Measurements from ENCODE around the gene NUAK2.
A peak's percentile ranks its signal among the peaks of the same experiment; 100 is the strongest.

Gene NUAK2

DNA sequence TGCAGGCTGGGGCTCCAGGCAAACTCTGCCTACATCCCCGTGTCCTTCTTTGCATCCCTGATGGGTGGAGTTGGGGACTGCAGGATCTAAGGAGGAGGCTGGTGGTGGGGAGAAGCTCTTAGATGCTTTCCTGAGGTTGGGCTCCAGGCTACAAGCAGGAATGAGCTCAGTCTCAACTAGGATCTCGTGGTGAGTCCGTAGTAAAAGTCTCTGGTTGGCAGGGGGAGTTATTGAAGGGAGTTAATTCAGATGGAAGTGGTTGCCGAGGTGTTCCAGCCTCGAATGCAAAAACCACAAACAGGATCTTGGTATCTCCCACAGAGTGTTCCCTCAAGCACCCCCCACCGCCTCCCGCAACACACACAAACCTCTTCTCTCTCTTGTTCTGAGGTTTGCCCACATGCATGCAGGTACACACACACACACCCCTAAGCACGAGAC lies 58.8 kb downstream of the NUAK2 start:
- no peaks in the 10 kb centered on the region for H3K36me3 ChIP-seq (replicated peaks)
- no peaks in the 10 kb centered on the region for H3K9me3 ChIP-seq
- H3K27me3 ChIP-seq (ENCODE audit: low read depth) = no peaks in the 10 kb centered on the region
- no peak overlapping the region for H3K4me3 ChIP-seq
- no peak for DNase-seq (ENCODE audit: low spot score in 2 of 2)
- no peaks in the 10 kb centered on the region for H3K4me1 ChIP-seq
- in situ Hi-C loops (cut with MboI; ENCODE audit: low sequenced_read_pairs) = no loop called here

DNA sequence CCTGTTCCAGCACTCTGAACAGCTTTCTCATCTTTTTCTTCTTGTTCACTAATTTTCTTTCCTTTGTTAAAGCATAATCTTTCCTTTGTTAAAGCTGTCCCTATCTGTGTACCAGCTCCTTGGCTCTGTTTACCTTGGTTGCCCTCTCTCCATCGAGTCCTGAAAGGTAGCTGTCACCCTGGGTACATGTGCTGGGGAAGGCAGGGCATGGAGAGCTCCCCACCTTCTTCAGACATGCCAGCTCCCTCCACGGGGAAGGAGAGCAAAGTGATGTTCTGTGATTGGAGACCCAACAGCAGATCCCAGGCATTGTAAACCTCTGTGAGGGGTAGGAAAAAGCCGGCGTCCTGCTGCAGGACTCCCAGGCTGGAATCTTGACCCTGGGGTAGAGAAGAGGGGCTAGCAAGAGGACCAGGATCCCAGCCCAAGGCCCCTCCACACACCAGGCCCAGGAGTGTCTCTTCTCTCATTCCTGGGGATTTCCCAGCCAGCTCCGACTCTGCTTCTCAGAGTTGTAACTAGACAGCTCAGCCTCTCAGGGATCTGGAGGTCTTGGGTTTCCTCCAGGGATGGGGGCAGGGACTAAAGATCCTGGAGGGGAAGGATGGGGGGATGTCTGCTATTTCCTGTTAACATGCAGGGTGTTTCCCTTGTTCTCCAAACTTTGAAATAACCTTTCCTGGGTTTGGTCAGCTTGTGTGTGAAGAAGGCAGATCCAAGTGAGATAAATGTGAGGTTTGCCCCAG lies 59.4 kb downstream of the NUAK2 start:
- Histone ChIP-seq H3K4me3 (no peak overlapping the region), H3K9me3 (no peaks in the 10 kb centered on the region), H3K27me3 (ENCODE audit: low read depth) (no peaks in the 10 kb centered on the region), H3K36me3 (replicated peaks) (no peaks in the 10 kb centered on the region), H3K4me1 (no peaks in the 10 kb centered on the region)
- no peak for DNase-seq (ENCODE audit: low spot score in 2 of 2)
- in situ Hi-C loops (cut with MboI; ENCODE audit: low sequenced_read_pairs) = no loop called here

DNA sequence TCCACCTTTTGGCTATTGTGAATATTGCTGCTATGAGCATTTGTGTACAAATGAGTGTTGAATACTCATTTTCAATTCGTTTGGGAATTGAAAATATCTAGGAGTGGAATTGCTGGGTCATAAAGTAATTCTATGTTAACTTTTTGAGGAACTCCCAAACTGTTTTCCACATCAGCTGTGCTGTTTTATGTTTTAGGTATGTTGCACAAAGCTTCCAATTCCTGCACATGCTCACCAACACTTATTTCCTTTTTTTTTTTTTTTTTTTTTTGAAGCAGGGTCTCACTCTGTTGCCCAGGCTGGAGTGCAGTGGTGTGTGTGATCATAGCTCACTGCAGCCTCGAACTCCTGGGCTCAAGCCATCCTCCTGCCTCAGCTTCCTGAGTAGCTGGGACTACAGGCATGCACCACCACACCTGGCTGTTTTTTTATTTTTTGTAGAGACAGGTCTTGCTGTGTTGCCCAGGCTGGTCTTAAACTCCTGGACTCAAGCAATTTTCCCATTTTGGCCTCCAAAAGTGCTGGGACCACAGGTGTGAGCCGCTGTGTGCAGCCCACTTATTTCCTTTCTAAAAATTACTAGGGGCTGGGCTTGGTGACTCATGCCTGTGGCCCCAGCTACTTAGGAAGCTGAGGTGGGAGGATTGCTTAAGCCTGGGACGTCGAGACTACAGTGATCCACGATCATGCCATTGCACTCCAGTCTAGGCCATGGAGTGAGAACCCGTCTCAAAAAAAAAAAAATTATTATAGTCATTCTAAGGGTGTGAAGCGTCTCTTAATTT lies 60.4 kb downstream of the NUAK2 start:
- no peaks in the 10 kb centered on the region for H3K9me3 ChIP-seq
- no peaks in the 10 kb centered on the region for H3K36me3 ChIP-seq (replicated peaks)
- in situ Hi-C loops (cut with MboI; ENCODE audit: low sequenced_read_pairs) = no loop called here
- no peak for DNase-seq (ENCODE audit: low spot score in 2 of 2)
- no peak overlapping the region for H3K4me3 ChIP-seq
- H3K4me1 ChIP-seq = no peaks in the 10 kb centered on the region
- H3K27me3 ChIP-seq (ENCODE audit: low read depth) = no peaks in the 10 kb centered on the region

DNA sequence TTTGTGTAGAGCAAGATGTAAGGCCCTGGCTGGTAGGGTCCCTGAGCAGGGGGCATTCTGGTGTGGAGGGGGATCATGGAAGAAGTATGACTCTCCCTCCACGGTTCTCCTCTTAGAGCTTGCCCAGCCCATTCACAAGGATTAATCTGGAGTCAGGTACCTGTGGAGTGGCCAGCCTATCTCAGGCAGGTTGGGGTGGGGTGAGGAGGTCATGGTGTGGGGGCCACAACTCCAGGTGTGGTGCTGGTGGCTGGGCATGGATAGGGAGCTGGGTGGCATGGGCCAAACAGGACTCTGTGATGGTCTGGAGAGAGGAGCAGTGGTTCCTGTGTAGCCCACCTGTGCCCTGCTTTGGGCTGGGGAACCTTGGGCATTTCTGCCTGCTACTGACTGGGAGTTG lies 61.5 kb downstream of the NUAK2 start:
- Histone ChIP-seq H3K27me3 (ENCODE audit: low read depth) (no peaks in the 10 kb centered on the region), H3K4me3 (no peak overlapping the region), H3K9me3 (no peaks in the 10 kb centered on the region), H3K4me1 (no peaks in the 10 kb centered on the region), H3K36me3 (replicated peaks) (no peaks in the 10 kb centered on the region)
- no peak for DNase-seq (ENCODE audit: low spot score in 2 of 2)
- in situ Hi-C loops (cut with MboI; ENCODE audit: low sequenced_read_pairs) = loop anchor here (5.0 kb wide), 1 partner anchor 263 kb away; no protein-coding TSS in a partner anchor

DNA sequence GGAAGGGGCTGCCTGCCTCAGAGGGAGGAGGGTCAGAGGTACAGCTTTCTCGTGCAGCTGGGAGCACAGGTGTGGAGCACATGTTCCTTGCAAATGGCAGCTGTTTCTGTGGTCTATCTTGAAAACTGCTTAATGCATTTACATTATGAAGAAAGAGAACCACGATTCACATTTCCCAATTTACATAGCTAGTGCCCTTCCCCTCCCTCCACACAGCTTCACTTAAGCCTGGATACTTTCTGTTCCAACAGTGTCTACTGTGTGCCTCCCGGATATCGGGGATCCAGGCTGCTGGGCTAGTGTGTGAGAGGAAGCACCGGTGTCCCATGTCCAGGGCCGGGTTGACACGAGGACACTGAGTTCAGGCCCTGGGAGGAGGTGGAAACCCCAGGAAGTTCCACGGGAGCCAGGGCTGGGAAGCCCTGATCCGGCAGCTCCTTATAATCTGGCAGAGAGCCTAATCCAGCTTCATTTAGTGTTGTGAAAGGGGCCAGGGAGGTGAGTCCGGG lies 62.2 kb downstream of the NUAK2 start:
- no peaks in the 10 kb centered on the region for H3K27me3 ChIP-seq (ENCODE audit: low read depth)
- no peaks in the 10 kb centered on the region for H3K9me3 ChIP-seq
- H3K4me3 ChIP-seq = no peak overlapping the region
- in situ Hi-C loops (cut with MboI; ENCODE audit: low sequenced_read_pairs) = loop anchor here (5.0 kb wide), 1 partner anchor 262 kb away; no protein-coding TSS in a partner anchor
- DNase-seq (ENCODE audit: low spot score in 2 of 2) = no peak
- no peaks in the 10 kb centered on the region for H3K36me3 ChIP-seq (replicated peaks)
- H3K4me1 ChIP-seq = no peaks in the 10 kb centered on the region

DNA sequence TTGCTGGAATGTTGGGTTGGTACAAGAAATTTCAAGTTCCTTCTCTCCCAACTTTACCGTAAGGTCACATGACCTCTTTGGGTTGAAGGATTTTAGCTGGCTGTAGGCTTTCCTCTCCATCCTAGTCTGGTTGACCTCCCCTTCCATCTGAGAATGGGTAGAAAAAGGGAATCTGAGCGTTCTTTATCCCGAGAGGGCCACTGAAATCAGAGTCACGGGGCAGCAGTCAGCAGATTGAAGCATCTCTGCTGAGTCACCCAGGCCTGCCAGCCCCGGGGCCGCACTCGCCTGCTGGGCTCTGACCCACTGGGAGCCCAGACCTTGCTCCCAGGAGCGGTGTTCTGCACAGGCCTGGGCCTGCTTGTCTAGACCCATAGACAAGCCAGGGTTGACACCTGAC lies 62.8 kb downstream of the NUAK2 start:
- no peaks in the 10 kb centered on the region for H3K27me3 ChIP-seq (ENCODE audit: low read depth)
- in situ Hi-C loops (cut with MboI; ENCODE audit: low sequenced_read_pairs) = loop anchor here (5.0 kb wide), 1 partner anchor 261 kb away; no protein-coding TSS in a partner anchor
- no peak overlapping the region for H3K4me3 ChIP-seq
- no peak for DNase-seq (ENCODE audit: low spot score in 2 of 2)
- H3K4me1 ChIP-seq = no peaks in the 10 kb centered on the region
- no peaks in the 10 kb centered on the region for H3K9me3 ChIP-seq
- H3K36me3 ChIP-seq (replicated peaks) = no peaks in the 10 kb centered on the region

DNA sequence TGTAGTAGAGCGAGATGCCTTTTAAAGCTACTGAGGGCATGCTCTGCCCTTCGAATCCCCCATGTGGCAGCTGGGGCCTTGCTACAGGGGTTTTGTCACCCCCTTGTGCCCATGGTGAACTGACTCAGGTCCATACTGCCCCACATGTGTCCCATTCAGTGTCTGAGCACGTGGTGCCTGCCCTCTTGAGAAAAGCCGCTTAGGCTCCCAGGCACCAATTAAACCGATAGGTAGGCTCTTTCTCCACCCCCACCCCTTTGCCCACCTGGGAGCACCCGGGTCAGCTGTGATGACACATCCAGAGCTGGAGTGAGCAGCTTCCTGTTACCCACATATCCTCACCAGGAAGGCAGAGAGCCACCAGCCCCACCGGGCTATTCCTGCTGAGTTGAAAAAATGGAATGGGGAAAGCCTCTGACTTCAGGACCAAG lies 63.3 kb downstream of the NUAK2 start:
- no peak overlapping the region for H3K4me3 ChIP-seq

DNA sequence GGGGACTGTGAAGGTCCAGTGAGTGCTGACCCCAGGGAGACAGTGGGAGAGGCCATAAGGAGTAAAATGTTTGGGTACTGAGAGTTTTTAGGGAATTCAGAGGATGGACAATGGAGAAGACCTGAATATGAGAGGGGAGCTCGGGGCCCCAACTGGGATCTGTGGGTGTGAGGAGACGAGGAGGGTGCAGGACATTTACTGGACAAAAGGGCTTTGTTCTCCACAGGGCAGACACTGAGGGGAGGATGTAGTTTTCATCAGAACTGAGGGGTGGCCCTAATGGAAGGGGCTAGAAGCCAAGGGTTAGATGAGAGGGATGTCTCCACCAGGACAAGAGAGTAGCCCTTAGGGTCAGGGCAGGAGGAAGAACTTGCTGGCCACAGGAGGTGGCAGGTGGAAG lies 63.8 kb downstream of the NUAK2 start:
- no peak for DNase-seq (ENCODE audit: low spot score in 2 of 2)
- Histone ChIP-seq H3K9me3 (no peaks in the 10 kb centered on the region), H3K4me3 (no peak overlapping the region), H3K4me1 (no peaks in the 10 kb centered on the region), H3K27me3 (ENCODE audit: low read depth) (no peaks in the 10 kb centered on the region), H3K36me3 (replicated peaks) (no peaks in the 10 kb centered on the region)
- in situ Hi-C loops (cut with MboI; ENCODE audit: low sequenced_read_pairs) = loop anchor here (5.0 kb wide), 1 partner anchor 260 kb away; no protein-coding TSS in a partner anchor

More for the DNA sequence above, 63.3 kb downstream of the NUAK2 start:
- no peaks in the 10 kb centered on the region for H3K36me3 ChIP-seq (replicated peaks)
- H3K4me1 ChIP-seq = no peaks in the 10 kb centered on the region
- in situ Hi-C loops (cut with MboI; ENCODE audit: low sequenced_read_pairs) = loop anchor here (5.0 kb wide), 1 partner anchor 261 kb away; no protein-coding TSS in a partner anchor
- no peaks in the 10 kb centered on the region for H3K27me3 ChIP-seq (ENCODE audit: low read depth)
- no peak for DNase-seq (ENCODE audit: low spot score in 2 of 2)
- no peaks in the 10 kb centered on the region for H3K9me3 ChIP-seq

DNA sequence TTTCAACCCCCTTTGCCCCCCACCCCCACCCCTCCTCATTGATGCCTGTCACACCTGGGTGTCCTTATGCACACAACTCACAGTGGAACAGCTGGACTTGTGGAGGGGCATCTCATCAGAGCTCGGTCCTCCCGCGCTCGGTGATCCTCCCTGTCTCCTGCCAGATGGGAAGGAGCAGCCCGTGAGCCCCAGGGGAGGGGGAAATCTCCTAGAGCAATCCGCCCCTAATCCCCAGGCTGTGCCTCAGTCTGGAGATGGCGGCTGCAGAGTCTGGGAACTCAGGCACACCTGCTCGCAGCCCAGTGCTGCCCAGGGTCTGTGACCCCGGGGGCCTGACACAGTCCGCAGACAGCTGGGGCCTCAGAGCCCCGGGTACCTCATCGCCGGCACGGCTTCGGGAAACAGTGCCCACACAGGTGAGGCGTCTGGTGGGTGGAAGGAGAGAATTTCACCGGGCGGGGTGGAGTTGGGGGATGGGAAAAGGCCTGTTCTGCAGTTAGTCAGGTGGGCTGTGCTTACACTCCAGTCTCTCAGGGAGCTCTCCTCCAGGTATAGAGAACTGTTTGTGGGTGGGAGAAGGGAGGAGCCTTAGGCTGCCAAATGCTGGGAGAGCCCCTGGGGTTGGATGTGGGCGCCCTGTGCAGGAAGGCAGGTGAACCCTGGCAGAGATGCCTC lies 64.5 kb downstream of the NUAK2 start:
- Histone ChIP-seq H3K4me3 (no peak overlapping the region), H3K27me3 (ENCODE audit: low read depth) (no peaks in the 10 kb centered on the region), H3K9me3 (no peaks in the 10 kb centered on the region), H3K36me3 (replicated peaks) (no peaks in the 10 kb centered on the region), H3K4me1 (no peaks in the 10 kb centered on the region)
- DNase-seq (ENCODE audit: low spot score in 2 of 2) = no peak
- in situ Hi-C loops (cut with MboI; ENCODE audit: low sequenced_read_pairs) = loop anchor here (5.0 kb wide), 1 partner anchor 260 kb away; no protein-coding TSS in a partner anchor

DNA sequence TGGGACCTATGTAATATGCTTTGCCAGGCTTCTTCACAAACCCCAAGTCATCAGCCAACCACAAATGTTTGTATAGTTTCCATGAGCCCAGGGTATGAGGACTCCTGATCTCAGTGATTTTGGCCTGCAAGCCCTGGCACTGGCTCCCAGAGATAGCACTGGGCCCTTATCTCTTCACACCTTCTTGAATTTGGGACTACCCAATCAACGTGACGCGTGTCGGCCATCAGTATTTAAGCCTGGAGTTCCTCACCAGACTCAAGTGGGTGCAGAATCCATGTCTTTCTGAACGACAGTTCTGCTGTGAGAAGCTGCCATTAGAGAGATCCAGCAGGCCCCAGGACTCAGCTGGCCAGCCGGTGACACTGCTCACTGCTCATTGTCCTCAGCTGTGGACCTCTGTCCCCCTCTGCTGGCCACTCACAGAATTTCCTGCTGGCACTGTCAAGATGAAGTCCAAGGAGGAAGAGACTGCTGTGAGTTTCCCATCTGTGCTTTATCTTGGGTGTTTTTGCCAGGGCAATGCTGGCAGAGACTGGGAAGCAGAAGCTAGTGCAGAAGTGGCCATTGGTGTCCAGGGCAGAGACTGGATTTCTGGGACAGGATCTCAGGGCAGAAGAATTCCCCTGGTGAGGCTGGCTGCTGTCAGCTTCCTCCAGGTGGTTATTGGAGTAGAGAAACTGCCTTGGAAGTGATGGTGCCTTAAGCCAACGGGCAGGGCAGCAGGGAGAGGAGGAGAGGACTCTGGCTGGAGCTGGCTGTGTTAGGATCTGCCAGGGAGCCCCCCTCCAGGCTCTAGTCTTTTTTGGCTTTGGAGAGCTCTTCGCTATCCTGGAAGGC lies 65.4 kb downstream of the NUAK2 start:
- in situ Hi-C loops (cut with MboI; ENCODE audit: low sequenced_read_pairs) = loop anchor here (5.0 kb wide), 1 partner anchor 259 kb away; no protein-coding TSS in a partner anchor
- Histone ChIP-seq H3K9me3 (no peaks in the 10 kb centered on the region), H3K4me3 (no peak overlapping the region), H3K4me1 (no peaks in the 10 kb centered on the region), H3K36me3 (replicated peaks) (no peaks in the 10 kb centered on the region), H3K27me3 (ENCODE audit: low read depth) (no peaks in the 10 kb centered on the region)
- DNase-seq (ENCODE audit: low spot score in 2 of 2) = peak; percentile 60 to 90

Measured in HAP-1 (cell line).